Measurements from ENCODE around the gene CANT1.

DNA sequence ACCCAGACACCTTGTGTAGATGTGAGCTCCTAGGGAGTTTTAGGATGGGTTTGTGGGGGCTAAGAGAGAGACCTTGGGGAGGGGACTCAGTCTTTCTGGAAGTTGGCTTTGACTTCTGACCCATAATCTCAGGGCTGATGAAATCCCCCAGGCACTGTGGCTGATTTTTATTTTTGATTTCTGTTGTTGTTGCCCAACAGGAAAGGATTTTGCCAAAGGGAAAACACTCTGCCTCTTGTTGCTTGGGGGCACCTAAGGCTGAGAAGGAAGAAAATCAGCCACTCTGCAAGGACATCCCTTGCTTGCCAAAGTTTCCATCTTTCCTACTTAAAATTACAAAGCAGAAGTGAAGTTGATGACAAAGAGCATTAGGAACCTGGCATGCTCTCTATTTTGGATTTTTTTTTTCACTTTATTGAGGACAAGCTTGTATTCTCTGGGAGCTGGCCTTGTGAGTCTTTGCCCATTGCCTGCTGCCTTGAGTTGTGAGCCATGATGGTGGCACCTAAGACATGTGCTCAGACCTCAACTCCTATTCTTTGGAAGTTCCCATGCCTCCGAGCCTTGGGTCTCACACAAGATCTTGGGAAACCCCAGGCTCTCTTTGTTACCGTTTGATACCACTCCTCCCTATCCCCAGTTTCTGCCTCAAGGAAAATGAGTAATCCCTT, 11.2 kb upstream of the CANT1 start:
- TF ChIP-seq, protein P1, sequence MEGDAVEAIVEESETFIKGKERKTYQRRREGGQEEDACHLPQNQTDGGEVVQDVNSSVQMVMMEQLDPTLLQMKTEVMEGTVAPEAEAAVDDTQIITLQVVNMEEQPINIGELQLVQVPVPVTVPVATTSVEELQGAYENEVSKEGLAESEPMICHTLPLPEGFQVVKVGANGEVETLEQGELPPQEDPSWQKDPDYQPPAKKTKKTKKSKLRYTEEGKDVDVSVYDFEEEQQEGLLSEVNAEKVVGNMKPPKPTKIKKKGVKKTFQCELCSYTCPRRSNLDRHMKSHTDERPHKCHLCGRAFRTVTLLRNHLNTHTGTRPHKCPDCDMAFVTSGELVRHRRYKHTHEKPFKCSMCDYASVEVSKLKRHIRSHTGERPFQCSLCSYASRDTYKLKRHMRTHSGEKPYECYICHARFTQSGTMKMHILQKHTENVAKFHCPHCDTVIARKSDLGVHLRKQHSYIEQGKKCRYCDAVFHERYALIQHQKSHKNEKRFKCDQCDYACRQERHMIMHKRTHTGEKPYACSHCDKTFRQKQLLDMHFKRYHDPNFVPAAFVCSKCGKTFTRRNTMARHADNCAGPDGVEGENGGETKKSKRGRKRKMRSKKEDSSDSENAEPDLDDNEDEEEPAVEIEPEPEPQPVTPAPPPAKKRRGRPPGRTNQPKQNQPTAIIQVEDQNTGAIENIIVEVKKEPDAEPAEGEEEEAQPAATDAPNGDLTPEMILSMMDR (IDR thresholded peaks at IDR 0.05) = no peak
- no peak for TF ChIP-seq POLR2A (IDR thresholded peaks at IDR 0.05)
